HG03103 (cell line): ENCODE measurements around the gene XRN2.

Experiments used
- ATAC-seq: cut with Tn5 transposase; IDR thresholded peaks from one replicate; pipeline ENCODE4 v1.9.1; 2021; ENCODE audit warnings: low read depth; ENCODE audit not compliant: unreplicated experiment

Gene XRN2

GRCh38 chr20:21380711-21381110 lies 77.6 kb downstream of the XRN2 start:
- no peak for ATAC-seq

- no peak for ATAC-seq
These were observed 78.5 kb downstream of the XRN2 start for GRCh38 chr20:21381619-21382018.

- no peak for ATAC-seq
These were observed 81.3 kb downstream of the XRN2 start for GRCh38 chr20:21384308-21384892.

- ATAC-seq: no peak
These were observed 83.0 kb downstream of the XRN2 start for GRCh38 chr20:21386111-21386510.

- no peak for ATAC-seq
These were observed 84.4 kb downstream of the XRN2 start for GRCh38 chr20:21387528-21387927.

- ATAC-seq: no peak
These were observed 85.4 kb downstream of the XRN2 start for GRCh38 chr20:21388566-21388965.

GRCh38 chr20:21389368-21389767 lies 86.2 kb downstream of the XRN2 start:
- no peak for ATAC-seq

GRCh38 chr20:21390768-21391167 lies 87.6 kb downstream of the XRN2 start:
- ATAC-seq: no peak

- ATAC-seq: no peak
These were observed 88.2 kb downstream of the XRN2 start for GRCh38 chr20:21391185-21391971.

GRCh38 chr20:21391972-21392352 lies 88.8 kb downstream of the XRN2 start:
- ATAC-seq: no peak

- no peak for ATAC-seq
These were observed 90.0 kb downstream of the XRN2 start for GRCh38 chr20:21393166-21393565.

- no peak for ATAC-seq
These were observed 90.8 kb downstream of the XRN2 start for GRCh38 chr20:21393816-21394519.

- ATAC-seq: no peak
These were observed 91.4 kb downstream of the XRN2 start for GRCh38 chr20:21394551-21394950.

GRCh38 chr20:21395051-21395665 lies 92.0 kb downstream of the XRN2 start:
- ATAC-seq: no peak

GRCh38 chr20:21395666-21396598 lies 92.8 kb downstream of the XRN2 start:
- no peak for ATAC-seq

GRCh38 chr20:21396599-21397340 lies 93.6 kb downstream of the XRN2 start:
- no peak for ATAC-seq

- ATAC-seq: no peak
These were observed 94.4 kb downstream of the XRN2 start, which contains the start of gene NKX2-4 for GRCh38 chr20:21397341-21398108. TSS of gene NKX2-4 (minus strand) at chr20:21397526. CDS start at chr20:21397399, 127 bp downstream.

- ATAC-seq: no peak
These were observed 95.2 kb downstream of the XRN2 start for GRCh38 chr20:21398109-21399004.
